Thyroid gland (tissue), 4 donors: ENCODE results near the gene HSPB6. TPM values are rescaled to one million over a fixed set of nuclear protein-coding genes. Genes with fewer than 3 reads are reported as not detected.
"Not testable (repeated sequence)": the region's sequence is repeated elsewhere in the genome, so short reads cannot be mapped to it uniquely, and the experiment has no call there.

Experiments
- DNase-seq, 2 donors: peaks; one replicate each; pipeline ENCODE4 v3.0.0-alpha.2; 2019
- H3K27ac ChIP-seq, 3 donors: fragments of 200-600 bp; sonication (generic); 1 replicate in 2 of 3; 2 replicates in 1 of 3; pipeline ENCODE4 v1.5.1; 2016 to 2019; ENCODE audit warnings: mild to moderate bottlenecking in 1 of 3, moderate library complexity in 1 of 3
- H3K27me3 ChIP-seq: fragments of 200-600 bp; sonication (generic); one replicate; pipeline ENCODE4 v1.5.1; 2019
- H3K36me3 ChIP-seq, 2 donors: fragments of 200-600 bp; sonication (generic); one replicate each; pipeline ENCODE4 v1.5.1; 2016 to 2019
- H3K4me1 ChIP-seq, 2 donors: fragments of 200-600 bp; sonication (generic); one replicate each; pipeline ENCODE4 v1.5.1; 2017 to 2019
- H3K4me3 ChIP-seq, 3 donors: fragments of 200-600 bp; sonication (generic); replicated peaks in 1 of 3; 1 replicate in 2 of 3; 2 replicates in 1 of 3; pipeline ENCODE4 v1.5.1; 2016; ENCODE audit warnings: mild to moderate bottlenecking in 1 of 3
- H3K9me3 ChIP-seq: fragments of 200-600 bp; sonication (generic); one replicate; pipeline ENCODE4 v1.5.1; 2017
- CTCF ChIP-seq, 6 experiments: fragments of 200-600 bp in 3 of 6; fragments of 450-650 bp in 3 of 6; sonication (generic) in 3 of 6; IDR thresholded peaks; one replicate each; pipeline ENCODE4 v1.5.1; 2016 to 2019; ENCODE audit warnings: antibody characterized with exemption in 6 of 6, mild to moderate bottlenecking in 2 of 6, inconsistent platforms in 1 of 6, moderate library complexity in 1 of 6
- POLR2A ChIP-seq, 2 donors: fragments of 450-650 bp; IDR thresholded peaks; one replicate each; pipeline ENCODE4 v1.6.1; 2017; ENCODE audit warnings: antibody characterized with exemption in 2 of 2, mild to moderate bottlenecking in 2 of 2, moderate library complexity in 1 of 2
- whole genome bisulfite sequencing, 2 donors: methylation state at CpG; one replicate each; pipeline ENCODE4 v1.1.5; 2017; 5-methylcytosine and 5-hydroxymethylcytosine counted together
- intact Hi-C: fragments of 100-400 bp; cut with DNase I; formaldehyde crosslinking; loops from one replicate; pipeline ENCODE4 v1.15.1; 2023
- total RNA-seq, 4 donors: library from RNA; depleted of rRNA; stranded (reverse); fragments of >200 nt; gene quantifications; one replicate each; pipeline ENCODE4 v1.2.3, GENCODE V29; 2016

Gene HSPB6
- total RNA-seq, 4 donors from 2014 or later, result 17.3 to 31.8 (median 23.1) TPM

- Histone ChIP-seq H3K27ac (no peak overlapping the region), H3K36me3 (peaks cover 97 to 98% of the 10 kb centered on the region in 2 donors)
- WGBS, 2 donors, result 94 to 97% methylated on average over 19 to 20 of the region's 25 CpGs
These were observed 29.5 kb downstream of the HSPB6 start for GRCh38 chr19:35727053-35727955.

GRCh38 chr19:35725216-35725861, 31.5 kb downstream of the HSPB6 start:
- H3K4me1 ChIP-seq, result no peaks in the 10 kb centered on the region
- intact Hi-C loops, result no loop called here
- H3K36me3 ChIP-seq, result peaks cover 91 to 92% of the 10 kb centered on the region in 2 donors
- no peaks in the 10 kb centered on the region for H3K9me3 ChIP-seq
- no peak overlapping the region for H3K27ac ChIP-seq
- DNase-seq, result no peak
- WGBS, 2 donors, result 95% methylated on average over 22 to 23 of the region's 23 CpGs
- H3K4me3 ChIP-seq, result no peak overlapping the region
- no peak for TF ChIP-seq CTCF (IDR thresholded peaks at IDR 0.05)
- no peaks in the 10 kb centered on the region for H3K27me3 ChIP-seq

More at GRCh38 chr19:35727053-35727955, 29.5 kb downstream of the HSPB6 start:
- DNase-seq, result no peak
- no peak overlapping the region for H3K4me3 ChIP-seq
- TF ChIP-seq CTCF (IDR thresholded peaks at IDR 0.05), result no peak
- TF ChIP-seq POLR2A (IDR thresholded peaks at IDR 0.05), result no peak
- H3K9me3 ChIP-seq, result no peaks in the 10 kb centered on the region
- H3K27me3 ChIP-seq, result no peaks in the 10 kb centered on the region
- no peaks in the 10 kb centered on the region for H3K4me1 ChIP-seq
- intact Hi-C loops, result no loop called here

- WGBS, 2 donors, result 93 to 96% methylated on average over 12 of the region's 12 CpGs
- DNase-seq, result no peak
- Histone ChIP-seq H3K4me1 (peaks cover 0 to 3% of the 10 kb centered on the region in 2 donors), H3K27me3 (no peaks in the 10 kb centered on the region), H3K9me3 (no peaks in the 10 kb centered on the region), H3K27ac (no peak overlapping the region), H3K4me3 (no peak overlapping the region), H3K36me3 (peaks cover 84% of the 10 kb centered on the region in 2 donors)
- TF ChIP-seq CTCF (IDR thresholded peaks at IDR 0.05), result no peak
- TF ChIP-seq POLR2A (IDR thresholded peaks at IDR 0.05), result no peak
- intact Hi-C loops, result no loop called here
These were observed 32.3 kb downstream of the HSPB6 start for GRCh38 chr19:35724560-35724959.

GRCh38 chr19:35724132-35724531, 32.7 kb downstream of the HSPB6 start:
- intact Hi-C loops, H3K4me3 ChIP-seq, H3K27me3 ChIP-seq, DNase-seq, H3K9me3 ChIP-seq, H3K4me1 ChIP-seq, H3K27ac ChIP-seq: not testable (repeated sequence)
- WGBS, 2 donors, result 94 to 96% methylated on average over 7 of the region's 7 CpGs
- H3K36me3 ChIP-seq, result peaks cover 79 to 80% of the 10 kb centered on the region in 2 donors

- no peak for DNase-seq
- no peak overlapping the region for H3K4me3 ChIP-seq
- H3K4me1 ChIP-seq, result peaks cover 7 to 12% of the 10 kb centered on the region in 2 donors
- intact Hi-C loops, result no loop called here
- no peak overlapping the region for H3K27ac ChIP-seq
- no peaks in the 10 kb centered on the region for H3K27me3 ChIP-seq
- H3K36me3 ChIP-seq, result peaks cover 75% of the 10 kb centered on the region in 2 donors
- no peaks in the 10 kb centered on the region for H3K9me3 ChIP-seq
- 95 to 97% methylated on average over 23 to 24 of the region's 24 CpGs for WGBS, 2 donors
- no peak for TF ChIP-seq POLR2A (IDR thresholded peaks at IDR 0.05)
- TF ChIP-seq CTCF (IDR thresholded peaks at IDR 0.05), result no peak
These were observed 33.2 kb downstream of the HSPB6 start for GRCh38 chr19:35723671-35724070.
